Fibroblast of lung (primary cell): ENCODE measurements around the gene HSPBP1.

Source experiments
- CTCF ChIP-seq, 2 donors: IDR thresholded peaks in 1 of 2; conservative IDR thresholded peaks in 1 of 2; 1 replicate in 1 of 2; 2 replicates in 1 of 2; pipeline ENCODE4 v1.5.1; 2011 to 2012; ENCODE audit warnings: low read length in 2 of 2, control low read depth in 1 of 2, inconsistent platforms in 1 of 2, low read depth in 1 of 2, mild to moderate bottlenecking in 1 of 2
- EZH2 ChIP-seq: IDR thresholded peaks from 2 replicates; pipeline ENCODE4 v1.5.1; 2012; ENCODE audit warnings: low read length, control low read depth, mild to moderate bottlenecking; ENCODE audit errors: missing control alignments

- TF ChIP-seq CTCF (conservative IDR thresholded peaks at IDR 0.05 in 1 of 2, IDR thresholded peaks at IDR 0.05 in 1 of 2; ENCODE audit: low read depth in 1 of 2, low read length in 2 of 2) (no peak), EZH2 (no peak)
These were observed 3.0 kb downstream of the HSPBP1 start for GRCh38 chr19:55276720-55277430.
